HG02840 (cell line): Measurements from ENCODE around the gene GRIA1.
"Not testable (repeated sequence)": the region's sequence is repeated elsewhere in the genome, so short reads cannot be mapped to it uniquely, and the experiment has no call there.

Experiments used
- ATAC-seq: cut with Tn5 transposase; IDR thresholded peaks from one replicate; pipeline ENCODE4 v1.9.1; 2021; ENCODE audit warnings: mild to moderate bottlenecking, moderate library complexity, moderate number of reproducible peaks; ENCODE audit not compliant: unreplicated experiment, low FRiP score

The GRIA1 gene

DNA sequence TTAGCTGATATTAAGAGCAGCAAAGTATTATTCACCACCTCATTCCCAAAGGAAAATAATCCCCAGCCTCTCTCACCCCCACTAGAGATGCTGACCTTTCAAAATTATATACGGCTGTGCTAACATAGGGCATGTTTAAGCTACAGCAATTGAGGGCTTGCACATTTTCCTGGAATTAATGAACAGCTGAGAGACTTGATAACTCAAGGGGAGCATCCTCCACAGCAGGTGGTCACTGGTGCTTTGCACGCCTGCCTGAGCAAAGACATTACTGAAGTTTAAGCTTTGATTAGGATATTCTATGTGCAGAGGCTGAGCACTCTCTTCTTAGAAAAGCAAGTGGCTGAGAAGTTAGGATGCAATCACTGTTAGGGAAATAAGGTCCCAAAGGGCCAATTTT, 317.3 kb downstream of the GRIA1 start:
- no peak for ATAC-seq

DNA sequence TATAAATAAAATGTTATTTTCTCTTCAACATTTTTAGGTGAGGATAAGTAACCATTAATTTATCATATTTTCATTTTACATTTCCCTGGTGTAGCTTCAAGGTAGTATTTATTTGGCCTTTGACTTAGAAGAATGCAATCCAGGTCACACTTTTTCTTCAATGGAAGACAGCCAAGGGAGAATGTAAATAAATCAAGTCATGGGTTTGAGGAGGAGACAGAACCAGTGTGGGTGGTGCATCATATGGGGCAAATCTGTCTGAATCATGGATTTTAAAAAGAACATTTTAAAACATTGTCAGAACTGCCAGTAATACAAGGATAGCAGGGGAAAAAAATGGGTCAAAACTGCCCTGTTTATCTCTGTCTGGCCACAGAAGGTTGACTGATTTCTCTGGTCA, 318.7 kb downstream of the GRIA1 start:
- ATAC-seq: no peak

DNA sequence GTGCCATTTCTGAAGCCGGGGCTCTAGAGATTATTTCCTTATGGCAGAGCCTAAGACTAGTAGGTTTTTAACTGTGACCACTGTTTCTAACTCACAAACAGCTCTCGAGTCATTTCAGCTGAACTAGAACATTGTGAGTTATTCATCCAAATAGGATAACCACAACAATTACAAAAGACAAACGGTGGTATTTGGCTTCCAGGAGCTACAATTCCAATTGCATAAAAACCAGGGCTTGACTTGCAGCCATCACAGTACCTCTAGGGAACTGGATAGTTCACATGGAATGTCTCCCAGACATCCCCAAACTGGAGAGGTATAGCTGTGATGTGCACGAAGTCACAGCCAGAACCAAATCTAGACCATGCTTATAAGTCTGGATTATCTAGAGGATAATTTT, 323.4 kb downstream of the GRIA1 start:
- ATAC-seq: no peak

DNA sequence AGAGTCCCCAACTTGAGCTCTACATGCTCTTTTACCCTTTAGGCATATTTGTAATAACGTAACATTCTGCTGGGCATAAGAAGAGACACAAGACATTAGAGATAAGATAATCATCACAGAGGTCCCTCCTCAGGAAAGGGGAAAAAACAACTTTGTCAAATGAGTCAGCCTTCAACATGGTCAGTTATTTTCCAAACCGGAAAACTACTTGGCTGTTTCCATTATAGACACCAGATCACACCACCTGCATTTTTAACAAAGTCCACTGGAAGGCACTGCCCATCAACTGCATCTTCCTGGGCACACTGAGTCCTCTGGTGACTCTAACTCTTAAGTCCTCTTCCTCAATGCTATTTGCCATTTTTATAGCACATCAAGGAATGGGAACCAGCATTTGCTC, 326.4 kb downstream of the GRIA1 start:
- ATAC-seq: no peak

DNA sequence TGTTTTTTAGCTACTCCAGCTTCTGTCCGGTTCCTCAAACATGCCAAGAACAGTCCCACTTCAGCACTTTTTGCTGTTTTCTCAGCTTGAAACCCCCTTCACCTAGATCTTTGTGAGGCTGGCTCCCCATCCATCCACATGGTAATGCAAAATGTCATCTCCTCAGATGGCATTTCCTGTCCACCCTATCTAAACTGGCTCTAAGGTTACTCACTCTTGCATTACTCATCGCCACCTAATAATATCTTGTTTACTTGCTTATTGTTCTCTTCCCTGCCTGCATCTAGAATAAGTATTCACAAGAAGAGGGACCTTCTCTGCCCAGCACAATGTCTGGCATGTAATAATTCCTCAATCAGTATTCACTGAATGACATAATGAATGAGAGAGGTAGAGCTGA, 328.2 kb downstream of the GRIA1 start:
- ATAC-seq: no peak

DNA sequence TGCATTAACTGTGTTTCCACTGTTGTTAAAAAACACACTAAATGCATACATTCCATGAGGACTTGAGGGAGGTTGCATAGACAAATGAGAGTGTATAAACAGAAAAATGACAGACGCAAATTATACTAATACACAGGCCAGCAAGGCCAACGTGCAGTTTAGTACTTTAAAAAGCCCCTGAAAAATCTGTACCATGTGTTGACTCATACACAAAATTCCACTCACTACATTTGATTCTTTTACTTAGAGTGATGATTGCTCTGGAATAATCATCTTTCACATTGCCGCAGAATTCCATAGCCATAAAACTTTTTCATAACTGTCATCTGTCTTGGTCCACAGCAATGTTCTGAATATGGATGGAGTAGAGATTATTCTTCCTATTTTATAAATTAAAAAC, 332.6 kb downstream of the GRIA1 start:
- no peak for ATAC-seq

DNA sequence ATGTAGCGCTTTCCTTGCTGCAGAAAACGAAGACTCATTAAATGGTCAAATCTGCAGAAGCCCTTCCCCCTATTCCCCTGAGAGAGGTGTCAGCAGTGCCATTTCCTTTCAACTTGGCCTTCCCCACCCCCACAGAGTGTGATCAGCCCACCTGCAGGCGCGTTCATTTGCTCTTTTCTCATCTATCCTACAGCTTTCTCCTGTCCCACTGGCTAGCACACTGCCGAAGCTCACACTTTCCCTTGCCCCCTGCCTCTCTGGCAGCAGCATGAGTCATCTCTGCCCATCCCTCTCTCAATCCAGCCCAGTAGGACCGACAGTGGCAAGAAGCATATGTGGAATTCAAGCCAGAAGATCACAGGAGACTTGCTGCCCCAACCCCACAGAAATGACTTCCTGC, 334.4 kb downstream of the GRIA1 start:
- ATAC-seq: no peak

DNA sequence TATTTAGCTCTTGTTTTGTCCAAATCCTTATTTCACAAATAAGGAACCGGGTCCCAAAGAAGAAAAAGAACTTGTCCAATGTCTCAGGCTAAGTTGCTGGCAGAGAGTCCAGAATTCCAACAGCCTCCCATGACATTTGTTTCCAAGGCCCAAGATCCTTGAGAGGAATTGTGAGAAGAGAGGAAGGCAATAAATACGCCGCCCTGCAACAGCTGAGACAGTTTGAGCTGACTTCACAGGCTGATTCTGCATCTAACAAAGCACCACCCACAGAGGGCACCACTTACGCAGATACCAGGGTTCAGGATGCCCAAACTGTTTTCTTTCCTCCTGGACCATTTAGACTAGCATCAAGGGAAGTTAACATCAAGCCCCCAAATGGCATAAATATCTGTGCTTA, 336.9 kb downstream of the GRIA1 start:
- no peak for ATAC-seq

DNA sequence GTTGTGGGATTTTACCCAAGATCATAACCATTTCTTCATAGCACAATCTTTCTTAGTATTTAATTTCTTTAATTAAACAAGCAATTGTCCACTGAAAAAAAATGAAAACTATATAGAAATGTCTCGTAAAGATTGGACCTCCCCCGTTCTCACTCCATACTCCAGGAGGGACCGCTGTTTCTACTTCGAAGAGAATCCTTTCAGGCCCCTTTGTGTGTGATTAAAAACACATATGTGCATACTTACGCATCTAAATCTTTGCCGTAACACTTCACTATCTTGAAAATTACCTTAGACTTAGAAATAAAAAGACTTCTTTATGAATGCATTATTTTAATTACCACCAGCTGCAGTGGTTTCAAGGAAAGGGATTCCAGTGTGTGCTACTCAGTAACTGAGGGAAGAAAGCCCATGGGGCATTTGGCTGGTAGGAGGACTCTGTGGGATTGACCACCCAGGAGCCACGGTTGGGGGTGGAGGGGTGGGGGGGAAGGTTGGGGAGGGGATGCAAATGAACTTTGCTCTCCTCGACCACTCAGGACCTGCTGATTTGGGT, 339.1 kb downstream of the GRIA1 start:
- ATAC-seq: no peak

DNA sequence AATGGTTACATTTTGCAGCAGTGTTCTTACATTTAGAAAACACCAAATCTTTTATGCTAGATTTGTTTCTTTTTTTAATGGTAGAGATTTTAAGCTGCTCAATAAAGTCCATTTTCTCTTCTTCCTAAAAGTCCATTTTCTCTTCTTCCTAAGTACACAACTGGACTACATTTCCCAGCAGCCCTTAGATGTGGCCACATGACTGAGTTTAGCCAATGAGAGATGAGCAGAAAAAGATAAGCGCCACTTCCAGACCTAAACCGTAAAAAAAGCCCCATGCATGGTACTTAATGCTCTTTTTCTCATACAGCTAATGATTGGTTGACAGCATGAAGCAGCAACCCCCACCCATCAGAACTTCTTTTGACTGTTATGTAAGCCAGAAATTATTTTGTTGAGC, 341.5 kb downstream of the GRIA1 start:
- ATAC-seq: no peak

DNA sequence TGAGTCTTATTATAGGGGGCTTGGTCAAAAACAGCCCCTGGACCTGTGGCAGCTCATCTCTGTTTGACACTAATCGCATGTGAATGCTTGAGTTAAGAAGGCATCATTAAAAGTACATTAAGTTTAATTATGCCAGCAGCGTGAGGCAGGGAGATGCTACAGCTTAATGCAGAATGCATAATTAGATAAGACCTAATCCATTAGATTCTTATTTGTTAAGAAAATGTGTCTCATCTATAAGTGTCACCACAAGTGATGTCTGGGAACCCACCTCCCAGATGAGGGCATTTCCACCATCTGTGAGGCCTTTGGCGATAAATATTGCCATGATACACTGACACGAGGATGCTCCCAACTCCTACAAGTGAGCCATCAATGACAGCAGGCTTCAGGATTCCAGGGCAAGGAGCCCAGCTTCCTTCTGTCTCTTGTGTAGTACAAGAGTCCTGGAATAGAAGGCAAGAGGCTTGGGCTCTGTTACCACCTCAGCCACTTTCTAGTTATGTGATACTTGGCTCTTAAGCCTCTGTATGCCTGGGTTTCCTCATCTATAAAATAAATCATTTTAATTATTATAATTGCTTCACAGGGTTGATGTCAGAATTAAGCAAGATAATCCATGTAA, 345.5 kb downstream of the GRIA1 start:
- ATAC-seq: no peak

DNA sequence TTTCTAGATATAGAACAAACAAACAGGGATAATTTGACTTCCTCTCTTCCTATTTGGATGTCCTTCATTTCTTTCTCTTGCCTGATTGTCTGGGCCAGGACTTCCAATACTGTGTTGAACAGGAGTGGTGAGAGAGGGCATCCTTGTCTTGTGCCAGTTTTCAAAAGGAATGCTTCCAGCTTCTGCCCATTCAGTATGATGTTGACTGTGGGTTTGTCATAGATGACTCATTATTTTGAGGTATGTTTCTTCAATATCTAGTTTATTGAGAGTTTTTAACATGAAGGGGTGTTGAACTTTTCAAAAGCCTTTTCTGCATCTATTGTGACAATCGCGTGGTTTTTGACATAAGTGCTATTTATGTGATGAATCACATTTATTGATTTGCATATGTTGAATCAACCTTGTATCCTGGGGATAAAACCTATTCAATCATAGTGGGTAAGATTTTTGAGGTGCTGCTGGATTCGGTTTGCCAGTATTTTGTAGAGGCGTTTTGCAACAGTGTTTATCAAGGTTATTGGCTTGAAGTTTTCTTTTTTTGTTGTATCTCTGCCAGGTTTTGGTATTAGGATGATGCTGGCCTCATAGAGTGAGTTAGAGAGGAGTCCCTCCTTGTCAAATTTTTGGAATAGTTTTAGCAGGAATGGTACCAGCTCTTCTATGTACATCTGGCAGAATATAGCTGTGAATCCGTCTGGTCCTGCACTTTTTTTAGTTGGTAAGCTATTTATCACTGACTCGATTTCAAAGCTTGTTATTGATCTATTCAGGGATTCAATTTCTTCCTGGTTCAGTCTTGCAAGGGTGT, 359.0 kb downstream of the GRIA1 start:
- not testable (repeated sequence) for ATAC-seq

DNA sequence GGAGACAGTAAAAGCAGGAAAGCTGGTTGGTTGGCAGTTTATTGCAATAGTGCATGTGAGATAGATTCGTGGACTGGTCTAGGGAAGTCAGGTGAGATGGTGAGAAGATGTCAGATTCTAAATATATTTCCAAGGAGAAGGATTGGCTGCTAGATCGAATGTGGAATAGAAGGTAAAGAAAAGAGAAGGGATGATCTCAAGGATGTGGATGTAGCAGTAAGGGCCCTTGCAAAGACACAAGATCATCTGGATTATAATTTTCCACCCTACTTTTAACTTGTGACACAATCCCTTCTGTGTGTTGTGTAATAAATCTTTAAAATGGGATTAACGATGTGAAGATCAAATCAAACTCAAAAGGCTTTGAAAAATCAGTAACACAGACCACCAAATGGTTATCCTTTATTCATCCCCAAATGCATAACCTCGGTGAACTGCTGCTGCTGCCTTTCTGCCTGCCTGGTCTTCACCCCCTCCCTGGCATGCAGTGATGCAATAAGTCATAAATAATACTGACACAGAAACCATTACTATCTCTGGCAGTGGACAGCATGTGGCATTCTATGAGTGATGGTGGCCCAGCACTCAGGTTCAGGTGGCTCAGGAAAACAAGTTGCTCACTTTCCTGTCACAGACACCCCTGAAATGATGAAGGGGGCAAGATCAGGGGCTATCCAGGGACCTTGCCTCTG, 369.9 kb downstream of the GRIA1 start:
- ATAC-seq: no peak

DNA sequence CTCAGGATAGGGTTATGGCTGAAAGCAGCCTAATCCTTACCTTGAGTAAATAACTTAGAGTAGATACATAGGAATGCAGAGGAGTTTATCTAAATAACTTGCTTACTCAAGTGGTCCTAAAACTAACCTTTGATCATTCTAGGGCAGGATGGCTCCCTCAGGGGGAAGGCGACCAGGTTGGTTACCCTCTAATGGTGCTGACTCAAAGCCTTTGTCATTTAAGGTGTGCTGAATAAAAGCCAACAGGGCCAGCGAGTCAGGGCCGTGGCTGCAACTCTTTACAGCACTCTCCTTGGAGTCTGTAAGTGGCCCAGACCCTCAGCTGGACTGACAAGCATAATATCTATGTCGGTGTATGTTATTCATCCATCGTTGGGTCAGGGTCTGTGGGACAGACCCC, 372.4 kb downstream of the GRIA1 start:
- ATAC-seq: not testable (repeated sequence)
